ENCODE data around the gene CCDC18.

DNA sequence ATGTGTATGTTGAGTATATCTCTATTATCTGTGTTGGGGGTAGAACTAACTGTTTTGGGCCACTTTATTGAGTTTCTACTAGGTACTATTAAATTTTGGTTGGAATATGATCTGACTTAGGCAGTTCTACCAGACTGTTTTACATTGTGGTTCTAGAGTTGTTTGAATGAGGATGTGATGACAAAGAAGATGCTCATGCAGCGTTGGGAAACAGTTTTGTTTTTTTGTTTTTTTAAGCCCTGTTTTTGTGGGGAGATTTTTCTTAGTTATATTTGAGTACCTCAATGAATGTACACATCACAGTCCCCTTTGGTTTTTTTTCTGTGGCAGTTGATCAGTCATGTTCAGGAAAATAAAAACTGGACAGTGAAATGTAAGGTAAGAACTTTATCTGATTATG, 40.4 kb upstream of the CCDC18 start:
- TF ChIP-seq, protein P1, sequence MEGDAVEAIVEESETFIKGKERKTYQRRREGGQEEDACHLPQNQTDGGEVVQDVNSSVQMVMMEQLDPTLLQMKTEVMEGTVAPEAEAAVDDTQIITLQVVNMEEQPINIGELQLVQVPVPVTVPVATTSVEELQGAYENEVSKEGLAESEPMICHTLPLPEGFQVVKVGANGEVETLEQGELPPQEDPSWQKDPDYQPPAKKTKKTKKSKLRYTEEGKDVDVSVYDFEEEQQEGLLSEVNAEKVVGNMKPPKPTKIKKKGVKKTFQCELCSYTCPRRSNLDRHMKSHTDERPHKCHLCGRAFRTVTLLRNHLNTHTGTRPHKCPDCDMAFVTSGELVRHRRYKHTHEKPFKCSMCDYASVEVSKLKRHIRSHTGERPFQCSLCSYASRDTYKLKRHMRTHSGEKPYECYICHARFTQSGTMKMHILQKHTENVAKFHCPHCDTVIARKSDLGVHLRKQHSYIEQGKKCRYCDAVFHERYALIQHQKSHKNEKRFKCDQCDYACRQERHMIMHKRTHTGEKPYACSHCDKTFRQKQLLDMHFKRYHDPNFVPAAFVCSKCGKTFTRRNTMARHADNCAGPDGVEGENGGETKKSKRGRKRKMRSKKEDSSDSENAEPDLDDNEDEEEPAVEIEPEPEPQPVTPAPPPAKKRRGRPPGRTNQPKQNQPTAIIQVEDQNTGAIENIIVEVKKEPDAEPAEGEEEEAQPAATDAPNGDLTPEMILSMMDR (IDR thresholded peaks at IDR 0.05) = no peak
- no peak for TF ChIP-seq POLR2A (IDR thresholded peaks at IDR 0.05)

All from uterus (tissue), 2 donors.